Left hindlimb (tissue), 1 donor: Measurements from ENCODE around the gene CCSER1.
"Not testable (repeated sequence)": the region's sequence is repeated elsewhere in the genome, so short reads cannot be mapped to it uniquely, and the experiment has no call there.

Experiments
- DNase-seq: peaks from one replicate; pipeline ENCODE4 v3.0.0-alpha.2; 2018

The CCSER1 gene

DNA sequence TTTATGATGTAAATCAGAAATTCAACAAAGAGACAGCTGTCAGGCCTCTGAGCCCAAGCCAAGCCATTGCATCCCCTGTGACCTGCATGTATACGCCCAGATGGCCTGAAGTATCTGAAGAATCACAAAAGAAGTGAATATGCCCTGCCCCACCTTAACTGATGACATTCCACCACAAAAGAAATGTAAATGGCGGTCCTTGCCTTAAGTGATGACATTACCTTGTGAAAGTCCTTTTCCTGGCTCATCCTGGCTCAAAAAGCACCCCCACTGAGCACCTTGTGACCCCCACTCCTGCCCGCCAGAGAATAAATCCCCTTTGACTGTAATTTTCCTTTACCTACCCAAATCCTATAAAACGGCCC is 1496.4 kb downstream of the CCSER1 start:
- not testable (repeated sequence) for DNase-seq

- DNase-seq: no peak
These were observed 1502.9 kb downstream of the CCSER1 start for GRCh38 chr4:91630054-91630453.

DNA sequence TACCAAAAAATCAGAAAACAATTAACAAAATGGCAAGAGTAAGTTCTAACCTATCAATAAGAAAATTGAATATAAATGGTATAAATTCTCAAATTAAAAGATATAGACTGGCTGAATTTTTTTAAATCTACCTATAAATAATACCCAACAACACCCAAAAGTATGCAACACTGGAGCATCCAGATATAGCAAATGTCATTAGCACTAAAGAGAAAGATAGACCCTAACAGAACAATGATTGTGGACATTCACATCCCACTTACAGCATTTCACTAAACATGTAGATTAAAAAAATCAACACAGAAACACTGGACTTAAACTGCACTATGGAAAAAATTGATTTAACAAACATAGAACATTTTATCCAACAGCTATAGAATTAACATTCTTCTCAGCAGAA is 1503.6 kb downstream of the CCSER1 start:
- DNase-seq: no peak

DNA sequence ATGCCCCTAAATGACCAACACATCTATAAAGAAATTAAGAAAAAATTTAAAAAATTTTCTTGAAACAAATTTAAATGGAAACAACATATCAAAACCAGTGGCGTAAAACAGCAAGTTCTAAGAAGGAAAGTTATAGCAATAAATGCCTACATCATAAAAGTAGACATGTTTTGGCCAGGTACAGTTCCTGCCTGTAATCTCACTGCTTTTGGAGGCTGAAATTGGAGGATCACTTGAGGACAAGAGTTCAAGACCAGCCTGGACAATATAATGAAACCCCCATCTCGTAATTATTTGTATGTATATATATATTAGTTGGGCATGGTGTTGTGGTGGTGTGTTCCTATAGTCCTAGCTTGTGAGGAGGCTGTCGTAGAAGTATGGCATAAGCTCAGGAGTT is 1504.1 kb downstream of the CCSER1 start:
- no peak for DNase-seq

- no peak for DNase-seq
These were observed 1508.9 kb downstream of the CCSER1 start for GRCh38 chr4:91636083-91636482.
